Activated CD8-positive, alpha-beta memory T cell treated with anti-CD3 and anti-CD28 coated beads for 1 hour (primary cell): ENCODE results near the gene AGAP3.

Source experiments
- DNase-seq, 2 donors: peaks; one replicate each; pipeline ENCODE4 v3.0.0-alpha.2; 2020; ENCODE audit warnings: low read depth in 1 of 2; ENCODE audit errors: extremely low read depth in 1 of 2

AGAP3 gene

DNA sequence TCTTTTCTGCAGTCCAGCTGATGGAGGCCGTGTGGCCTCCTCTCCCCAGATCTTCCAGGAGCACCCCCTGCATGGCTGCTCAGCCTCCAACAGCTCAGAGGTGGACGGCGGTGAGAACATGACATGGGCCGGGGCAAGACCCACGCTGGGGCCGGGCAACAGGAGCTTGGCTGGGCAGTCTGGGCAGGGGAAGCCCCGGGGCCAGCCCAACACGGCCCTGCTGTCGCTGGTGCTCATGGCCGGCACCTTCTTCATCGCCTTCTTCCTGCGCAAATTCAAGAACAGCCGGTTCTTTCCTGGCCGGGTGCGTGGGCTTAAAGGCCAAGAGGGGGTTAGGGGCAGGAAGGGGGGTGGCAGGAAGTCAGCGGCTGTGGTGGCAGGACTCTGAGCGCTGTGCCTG, 12.3 kb upstream of the AGAP3 start:
- no peak for DNase-seq

DNA sequence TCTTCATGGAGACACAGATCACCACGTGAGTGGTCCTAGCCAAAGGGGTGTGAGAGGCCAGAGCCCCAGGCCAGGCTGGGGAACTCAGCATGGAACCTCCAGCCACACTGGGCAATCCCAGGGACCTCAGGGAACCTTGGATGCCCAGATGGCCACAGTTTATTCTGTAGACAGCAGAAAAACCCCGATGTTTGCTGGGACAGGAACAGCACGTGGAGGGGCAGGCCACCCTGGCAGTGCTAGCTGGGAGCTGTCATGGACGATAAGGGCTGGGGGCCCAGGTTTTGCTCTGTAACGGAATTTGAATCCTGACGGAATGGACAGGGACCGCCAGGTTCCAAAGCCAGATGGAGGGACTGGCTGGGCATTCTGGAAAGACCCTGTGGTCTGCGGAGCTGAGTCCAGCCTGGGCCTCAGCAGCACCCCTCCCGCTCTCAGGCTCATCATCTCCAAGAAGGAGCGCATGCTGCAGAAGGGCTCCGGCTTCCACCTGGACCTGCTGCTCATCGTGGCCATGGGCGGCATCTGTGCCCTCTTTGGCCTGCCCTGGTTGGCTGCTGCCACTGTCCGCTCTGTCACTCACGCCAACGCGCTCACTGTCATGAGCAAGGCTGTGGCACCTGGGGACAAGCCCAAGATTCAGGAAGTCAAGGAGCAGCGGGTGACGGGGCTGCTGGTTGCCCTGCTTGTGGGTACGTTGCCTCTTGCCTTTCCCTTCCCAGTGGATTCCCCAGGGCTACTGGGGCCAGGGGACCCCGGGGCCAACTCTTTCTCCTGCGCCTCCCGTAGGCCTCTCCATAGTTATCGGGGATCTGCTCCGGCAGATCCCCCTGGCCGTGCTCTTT, 11.2 kb upstream of the AGAP3 start:
- no peak for DNase-seq

DNA sequence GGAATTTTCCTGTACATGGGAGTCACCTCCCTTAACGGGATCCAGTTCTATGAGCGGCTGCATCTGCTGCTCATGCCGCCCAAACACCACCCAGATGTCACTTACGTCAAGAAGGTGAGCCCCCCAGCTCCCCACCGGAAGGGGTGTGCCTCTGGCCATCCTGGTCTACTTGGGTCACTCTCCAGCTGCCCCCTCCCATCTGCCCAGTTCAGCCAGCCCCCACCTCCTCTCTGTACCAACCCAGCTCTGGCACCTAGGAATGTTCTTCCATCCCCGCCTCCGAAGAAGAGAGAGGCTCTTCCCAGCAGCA, 10.7 kb upstream of the AGAP3 start:
- no peak for DNase-seq

DNA sequence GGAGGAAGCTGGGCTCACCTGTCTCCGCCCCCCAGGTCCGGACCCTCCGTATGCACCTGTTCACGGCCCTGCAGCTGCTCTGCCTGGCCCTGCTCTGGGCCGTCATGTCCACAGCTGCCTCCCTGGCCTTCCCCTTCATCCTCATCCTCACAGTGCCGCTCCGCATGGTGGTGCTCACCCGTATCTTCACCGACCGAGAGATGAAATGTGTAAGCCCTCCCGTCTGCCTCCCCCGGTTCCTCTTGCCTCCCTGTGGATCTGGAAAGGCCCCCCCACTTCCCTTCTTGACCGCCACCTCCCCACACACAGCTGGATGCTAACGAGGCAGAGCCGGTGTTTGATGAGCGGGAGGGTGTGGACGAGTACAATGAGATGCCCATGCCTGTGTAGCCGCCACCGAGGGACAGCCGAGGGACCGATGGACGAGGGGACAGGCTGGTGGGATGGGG, 10.3 kb upstream of the AGAP3 start:
- no peak for DNase-seq

DNA sequence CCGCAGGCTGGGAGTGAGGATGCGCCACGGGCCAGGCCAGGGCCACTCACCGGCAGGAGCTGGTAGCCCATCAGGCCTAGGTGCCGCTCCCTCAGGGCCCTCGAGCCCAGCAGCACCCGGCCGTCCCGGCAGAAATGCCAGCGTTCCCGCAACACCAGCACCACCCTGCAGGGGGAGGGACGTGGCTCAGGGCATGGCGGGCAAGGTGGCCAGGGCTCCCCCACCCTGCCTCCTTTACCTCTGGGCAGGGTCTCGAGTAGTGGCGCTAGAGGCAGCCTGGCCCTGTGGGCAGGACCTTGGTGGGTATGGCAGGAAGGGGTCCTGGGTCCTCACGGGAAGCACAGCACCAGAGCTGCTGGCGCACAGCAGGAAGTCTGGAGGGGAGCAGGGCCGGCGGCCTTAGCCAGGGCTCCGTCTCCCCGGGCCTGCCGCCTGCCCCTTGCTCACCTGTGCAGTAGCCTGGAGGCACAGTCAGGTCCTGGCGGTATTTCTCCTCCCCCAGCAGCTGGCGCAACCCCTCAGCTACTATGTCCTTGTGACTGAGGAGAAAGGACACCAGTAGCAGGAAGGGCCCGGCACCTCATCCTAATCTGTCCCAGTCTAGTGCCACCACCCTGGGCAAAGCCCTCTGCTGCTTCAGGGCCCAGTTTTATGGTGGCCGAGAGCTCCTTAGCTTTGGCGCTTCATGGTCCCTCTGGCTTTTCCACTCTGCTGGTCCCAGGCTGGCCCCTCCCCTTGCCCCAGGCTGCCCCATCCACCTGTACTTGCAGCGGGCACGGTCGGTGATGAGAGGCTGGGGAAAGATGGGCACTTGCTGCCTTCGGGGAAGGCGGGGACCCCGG, 9.2 kb upstream of the AGAP3 start:
- DNase-seq, result no peak

DNA sequence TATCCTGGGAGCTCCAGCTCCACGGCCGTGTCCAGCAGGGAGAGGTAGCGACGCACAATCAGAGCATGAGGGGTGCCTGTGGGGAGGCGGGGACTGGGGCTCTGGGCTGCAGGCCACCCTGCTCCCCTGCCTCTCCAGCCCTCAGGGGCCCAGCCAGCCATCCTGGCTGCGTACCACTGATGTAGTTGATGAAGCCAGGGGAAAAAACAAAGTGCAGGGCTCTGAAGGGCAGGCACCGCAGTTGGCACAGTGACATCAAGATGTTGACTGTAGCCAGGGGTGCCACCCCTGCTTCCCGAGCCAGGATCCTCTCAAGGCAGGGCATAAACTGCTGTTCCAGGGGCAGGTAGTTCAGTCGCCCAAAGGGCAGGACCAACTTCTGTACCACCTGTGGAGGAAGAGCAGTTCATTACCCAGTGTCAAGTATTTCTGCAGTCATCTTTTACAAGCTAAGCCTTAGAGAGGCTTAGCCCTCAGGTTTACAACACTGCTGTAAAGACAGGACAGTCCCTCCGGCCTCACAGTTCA, 8.5 kb upstream of the AGAP3 start:
- DNase-seq, result no peak

DNA sequence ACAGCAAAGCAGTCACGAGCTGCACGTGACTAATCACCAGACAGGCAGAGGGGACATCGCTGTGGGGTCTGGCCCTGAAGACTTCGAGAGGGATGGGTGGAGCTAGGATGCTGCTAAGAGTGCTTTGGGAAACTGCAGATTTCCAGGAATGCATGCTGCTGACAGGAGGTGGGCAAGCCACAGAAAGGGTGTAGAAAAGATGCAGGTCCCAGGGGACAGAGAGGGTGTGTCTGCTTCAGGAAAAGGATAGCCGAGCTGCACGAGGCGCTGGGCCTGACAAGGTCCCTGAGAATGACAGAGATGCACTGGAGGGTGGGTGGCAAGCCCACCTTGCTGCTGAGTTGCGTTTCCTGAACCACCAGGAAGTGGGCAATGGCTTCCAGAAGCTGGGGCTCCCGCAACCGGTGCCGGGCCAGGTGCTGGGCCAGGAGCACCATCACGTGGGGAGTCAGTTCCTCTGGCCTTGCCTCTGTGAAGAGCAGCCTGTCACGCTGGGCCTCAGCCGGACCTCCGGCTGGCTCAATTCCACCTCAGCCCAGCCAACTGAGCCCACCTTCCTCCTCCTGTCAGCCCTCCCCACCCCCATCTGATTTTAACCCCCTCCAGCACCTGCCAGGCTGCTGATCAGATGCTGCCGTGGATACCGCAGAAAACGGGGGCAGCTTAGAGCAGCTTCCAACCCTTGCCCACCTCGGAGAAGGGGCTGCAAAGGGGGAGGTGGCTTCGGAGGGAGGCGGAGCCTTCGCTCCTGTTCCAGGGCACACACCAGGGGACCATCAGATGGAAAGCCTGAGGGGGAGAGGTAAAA, 7.8 kb upstream of the AGAP3 start:
- no peak for DNase-seq

DNA sequence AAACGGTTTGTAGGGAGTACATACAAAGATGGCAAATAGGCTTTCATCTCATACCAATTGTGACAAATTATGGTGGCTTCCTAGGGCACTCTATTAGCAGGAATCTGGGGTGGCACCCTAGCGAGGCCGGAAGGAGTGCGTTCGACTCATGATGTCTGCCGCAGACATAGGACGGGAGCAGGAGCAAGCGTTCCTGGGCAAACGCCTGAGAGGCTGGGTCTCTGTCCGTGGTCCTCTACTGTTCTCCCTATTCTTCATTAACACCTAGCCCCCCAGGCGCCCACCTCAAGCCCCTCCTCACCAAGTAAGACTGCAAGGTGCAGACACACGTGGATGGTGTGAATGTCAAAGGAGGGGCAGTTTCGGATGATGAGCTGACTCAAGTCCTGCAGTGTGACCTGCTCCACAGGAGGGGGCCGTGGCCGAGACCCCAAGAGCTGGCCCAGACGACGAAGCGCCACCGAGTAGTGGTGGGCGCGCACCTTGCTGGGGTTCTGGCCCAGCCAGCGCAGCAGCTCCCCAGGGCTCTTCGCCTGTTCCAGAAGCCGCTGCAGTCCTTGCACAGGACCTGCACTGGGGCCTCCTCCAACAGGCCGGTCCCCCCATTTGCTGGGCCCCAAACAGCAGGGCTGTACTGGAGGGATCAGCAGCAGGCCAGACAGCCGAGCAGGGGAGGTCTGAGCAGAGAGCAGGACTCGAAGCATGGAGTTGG, 6.9 kb upstream of the AGAP3 start:
- no peak for DNase-seq

DNA sequence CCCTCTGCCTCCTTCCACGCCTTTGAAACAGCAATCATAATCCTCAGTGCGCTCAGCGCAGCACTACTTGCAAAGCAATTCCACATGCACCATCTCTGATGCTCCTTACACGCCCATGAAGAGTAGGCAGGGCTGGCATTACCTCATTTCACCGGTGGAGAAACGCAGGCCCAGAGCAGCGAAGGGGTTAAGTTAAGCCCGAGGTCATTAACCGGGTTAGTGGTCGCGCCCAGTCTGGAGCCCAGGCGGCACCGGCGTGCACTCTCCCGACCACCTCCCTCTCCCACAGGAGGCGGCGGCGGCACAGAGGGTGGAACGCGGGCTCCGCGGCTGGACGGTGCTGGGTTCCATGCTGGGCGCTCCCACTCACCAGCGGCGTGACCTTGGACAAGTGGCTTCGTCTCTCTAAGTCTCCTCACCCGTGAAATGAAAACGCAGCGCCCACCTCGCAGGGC, 6.2 kb upstream of the AGAP3 start:
- no peak for DNase-seq

DNA sequence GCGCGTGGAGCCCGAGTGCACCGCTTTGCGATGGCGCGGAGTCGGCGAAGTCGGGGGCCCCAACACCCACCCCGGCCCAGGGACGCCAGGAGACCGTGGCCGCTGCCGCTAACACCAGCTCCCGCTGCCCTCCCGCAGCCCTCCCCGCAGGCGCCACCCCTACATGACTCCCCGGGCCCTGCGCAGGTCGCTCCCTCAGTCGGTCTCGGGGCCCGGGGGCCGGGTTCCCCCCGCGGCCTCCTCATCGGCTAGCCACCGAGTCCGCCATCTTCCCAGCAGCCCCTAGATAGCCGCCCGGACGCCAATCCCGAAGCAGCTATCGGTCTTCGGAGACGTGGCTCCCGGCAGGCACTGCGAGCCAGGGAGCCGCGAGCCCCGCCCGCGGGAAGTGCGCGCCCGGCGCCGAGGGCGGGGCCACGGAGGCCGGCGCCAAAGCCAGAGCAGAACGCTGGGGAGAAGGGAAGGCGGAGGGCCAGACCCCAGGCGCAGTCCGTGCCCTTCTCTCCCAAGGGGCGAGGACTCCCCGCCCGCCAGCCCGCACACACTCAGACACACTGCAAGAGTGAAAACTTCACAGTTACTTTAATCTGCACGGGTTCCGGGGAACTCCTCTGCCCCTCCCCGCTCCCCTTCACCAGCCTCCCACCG, 5.6 kb upstream of the AGAP3 start, which contains the start of gene FASTK:
FASTK (minus strand) TSS at position 288 of the 648 bp plus-strand sequence; CDS start at position 245, 43 bp downstream.
- DNase-seq, result peak; percentile 64 to 78

DNA sequence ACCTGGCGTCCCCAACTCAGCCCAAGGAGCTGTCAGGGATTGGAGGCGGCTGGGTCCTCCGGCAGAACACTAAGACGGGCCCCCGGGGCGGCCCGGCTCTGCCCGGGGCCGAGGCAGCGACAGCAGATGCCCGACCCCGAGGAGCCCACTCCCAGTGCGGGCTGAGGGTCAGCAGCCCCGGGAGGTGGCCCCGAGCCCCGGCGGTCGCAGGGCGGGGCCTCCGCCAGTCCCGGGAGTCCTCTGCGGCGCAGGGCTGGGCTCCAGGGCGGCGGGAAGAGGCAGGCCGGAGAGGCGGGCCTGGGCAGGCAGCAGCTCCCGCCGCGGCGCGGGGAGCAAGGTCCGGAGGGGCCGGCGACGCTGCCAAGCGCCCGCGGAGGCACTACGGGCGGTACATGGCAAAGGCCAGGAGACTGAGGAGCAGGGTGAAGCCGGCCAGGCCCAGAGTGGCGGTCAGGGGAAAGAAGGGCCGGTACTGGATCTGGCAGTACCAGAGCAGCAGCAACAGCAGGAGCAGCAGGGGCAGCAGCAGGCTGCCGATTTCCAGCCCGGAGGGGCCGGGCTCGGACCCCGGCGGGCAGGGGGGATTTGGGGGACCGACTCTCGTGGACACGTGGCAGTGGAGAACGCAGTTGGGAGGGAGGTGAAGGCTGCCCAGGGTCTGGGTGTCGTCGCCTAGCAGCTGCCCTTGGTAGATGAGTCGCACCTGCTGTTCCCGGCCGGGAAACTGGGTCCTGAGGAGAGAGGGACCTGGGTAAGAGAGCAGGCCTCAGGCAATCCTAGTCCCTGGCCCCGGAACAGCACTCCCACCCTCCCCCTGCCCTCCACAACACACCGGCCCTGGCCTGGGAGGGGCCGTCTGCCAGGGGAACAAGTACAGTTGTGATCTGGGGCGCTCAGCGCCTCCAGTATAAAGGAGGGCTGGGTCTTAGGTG, 4.8 kb upstream of the AGAP3 start:
- DNase-seq, result no peak

DNA sequence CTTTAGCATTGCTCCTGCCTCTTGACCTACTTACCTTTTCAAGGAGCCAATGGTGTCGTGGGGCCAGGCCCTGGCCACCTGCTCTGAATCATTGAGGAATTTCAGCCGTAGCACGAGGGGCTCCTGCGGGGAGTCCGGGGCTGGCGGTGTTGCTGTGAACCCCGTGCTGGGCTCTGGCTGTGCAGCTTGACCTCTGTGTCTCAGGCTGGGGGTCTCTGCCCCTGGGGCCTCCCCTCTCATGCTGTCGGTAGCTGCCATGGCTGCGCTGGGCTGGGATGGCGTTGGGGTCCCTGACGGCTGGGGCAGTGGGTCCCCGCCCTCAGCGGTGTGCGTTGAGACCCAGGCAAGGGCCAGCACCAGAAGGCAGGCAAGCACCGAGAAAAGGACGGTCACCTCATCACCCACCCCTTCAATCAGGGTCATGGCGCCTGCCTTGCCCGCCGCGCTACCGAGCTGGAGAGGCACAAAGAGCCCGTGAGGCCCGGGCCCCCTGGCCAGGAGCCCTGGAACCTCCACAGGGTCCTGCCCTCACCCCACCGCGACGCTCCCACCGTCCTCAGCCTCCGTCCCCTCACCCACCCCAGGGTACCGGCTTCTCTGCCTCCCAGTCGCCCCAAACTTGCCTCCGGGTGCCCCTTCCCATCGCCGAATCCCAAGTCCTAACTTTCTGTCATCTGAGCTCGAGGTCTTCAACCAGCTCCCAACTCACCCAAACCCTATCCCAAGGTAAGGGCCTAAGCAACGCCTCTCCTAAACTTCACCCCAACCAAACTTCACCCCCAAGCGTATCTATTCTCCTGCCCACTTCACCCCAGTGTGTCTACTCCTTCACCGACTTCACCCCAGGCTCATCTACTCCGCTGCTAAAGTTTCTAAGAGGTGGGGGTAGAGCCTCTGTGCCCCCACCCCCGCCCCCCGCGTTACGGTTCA, 3.9 kb upstream of the AGAP3 start:
- DNase-seq, result no peak

DNA sequence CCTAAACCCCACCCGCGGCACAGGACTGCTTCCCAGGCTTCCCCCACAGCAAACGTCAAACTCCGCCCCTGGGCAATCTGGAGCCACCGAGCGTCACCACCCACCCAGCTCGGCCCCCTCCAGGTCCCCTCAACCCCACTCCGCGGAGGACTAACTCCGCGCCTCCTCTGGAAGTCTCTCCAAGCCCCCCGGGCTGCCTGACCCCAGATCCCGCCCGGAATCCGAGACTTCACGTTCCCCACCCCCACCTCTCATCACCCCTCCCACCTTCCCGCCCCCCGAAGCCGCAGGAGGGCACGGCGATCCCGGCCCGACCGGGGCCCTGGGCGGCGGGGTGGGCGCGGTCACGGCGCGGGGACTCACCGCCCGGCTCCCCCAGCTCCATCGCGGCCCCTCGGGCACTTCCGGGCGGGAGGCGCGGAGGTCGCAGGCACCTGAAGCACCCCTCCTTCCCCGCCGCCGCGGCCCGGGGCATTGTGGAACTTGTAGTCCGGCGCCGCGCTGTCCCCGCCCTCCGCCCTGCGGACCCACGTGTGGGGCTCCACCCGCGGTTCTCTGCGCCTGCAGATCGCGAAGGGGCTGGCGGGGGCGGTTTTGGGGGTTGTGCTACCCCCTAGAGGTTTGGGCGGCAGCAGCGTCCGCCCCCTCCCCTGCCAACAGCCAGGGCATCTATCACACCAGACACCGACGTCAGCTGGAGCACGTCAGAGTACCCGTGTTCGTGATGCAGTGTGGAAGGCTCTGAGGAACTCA, 3.0 kb upstream of the AGAP3 start, which contains the start of gene TMUB1:
TMUB1 (minus strand) TSS at position 423 of the 753 bp plus-strand sequence. CDS start 930 bp downstream, outside the sequence.
- peak; percentile 74 to 88 for DNase-seq

DNA sequence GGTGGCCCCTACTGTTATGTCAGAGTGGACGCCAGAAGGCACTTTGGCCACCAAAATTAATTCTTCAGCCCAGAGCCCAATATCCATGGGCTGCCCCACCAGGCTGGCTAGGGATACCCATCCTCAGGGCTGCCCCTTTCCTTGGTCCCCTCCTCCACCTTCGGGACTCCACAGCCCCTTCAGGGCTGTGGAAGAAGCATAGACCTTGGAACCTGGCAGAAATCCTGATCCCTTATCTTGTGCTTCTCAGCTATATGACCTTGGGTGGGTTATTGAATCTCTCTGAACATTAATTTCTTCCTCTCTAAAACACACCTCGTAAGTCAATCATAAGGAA, 2.5 kb upstream of the AGAP3 start:
- DNase-seq, result no peak

DNA sequence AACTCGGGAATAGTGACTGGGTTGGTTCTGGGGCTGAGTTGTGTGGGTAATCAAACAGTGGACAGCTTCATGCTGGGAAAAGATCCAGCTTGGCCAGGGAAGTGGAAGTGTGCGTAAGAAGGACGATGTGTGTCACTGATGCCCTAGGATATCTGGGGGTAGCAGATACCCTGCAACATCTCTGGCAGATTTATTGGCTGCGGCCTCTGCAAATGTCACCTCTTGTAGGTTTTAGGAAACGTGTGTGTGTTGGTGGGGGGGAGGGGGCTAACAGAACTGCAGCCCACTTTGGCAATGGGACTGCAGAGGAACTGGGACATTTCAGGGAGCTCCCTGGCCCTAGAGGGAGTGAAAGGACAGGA, 965 bp upstream of the AGAP3 start:
- DNase-seq, result no peak

DNA sequence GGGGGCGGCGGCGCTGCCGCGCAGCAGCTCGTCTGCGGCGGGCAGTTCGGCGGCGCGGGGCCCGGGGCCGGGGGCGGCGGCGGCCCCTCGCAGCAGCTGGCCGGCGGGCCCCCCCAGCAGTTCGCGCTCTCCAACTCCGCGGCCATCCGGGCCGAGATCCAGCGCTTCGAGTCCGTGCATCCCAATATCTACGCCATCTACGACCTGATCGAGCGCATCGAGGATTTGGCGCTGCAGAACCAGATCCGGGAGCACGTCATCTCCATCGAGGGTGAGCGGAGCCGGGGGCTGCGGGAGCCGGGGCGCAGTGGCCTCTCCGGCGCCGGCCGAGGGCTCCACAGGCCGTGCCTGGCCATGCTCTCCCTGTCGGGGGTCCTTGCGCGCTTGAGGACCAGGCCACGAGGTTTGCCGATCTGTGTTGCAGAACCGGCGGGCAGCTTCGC, 548 bp downstream of the AGAP3 start:
- DNase-seq, result no peak
